Naive thymus-derived CD4-positive, alpha-beta T cell (primary cell): Measurements from ENCODE around the gene PWP1. TPM values are rescaled to one million over a fixed set of nuclear protein-coding genes. Genes with fewer than 3 reads are reported as not detected.

Experiments used
- ATAC-seq: fragments of 150-1000 bp; cut with Tn5 transposase; 2 replicates; pipeline ENCODE4 v1.10.0; 2021; ENCODE audit warnings: mild to moderate bottlenecking, moderate library complexity
- CTCF ChIA-PET: fragments of 350-600 bp; sonication (Branson Sonifier 250); formaldehyde crosslinking; loops from one replicate; lab custom pipeline; 2021; ENCODE audit warnings: antibody characterized with exemption; lab: Charles Lee
- POLR2A ChIA-PET: fragments of 350-600 bp; sonication (Branson Sonifier 250); formaldehyde crosslinking; loops from one replicate; lab custom pipeline; 2021; ENCODE audit warnings: antibody characterized with exemption, inconsistent platforms; lab: Charles Lee
- DNase-seq, 9 donors: peaks; one replicate each; pipeline versions ENCODE4 v3.0.0 to v3.0.0-alpha.2; 2020 to 2022; ENCODE audit warnings: mixed read lengths in 1 of 9
- H3K27ac ChIP-seq: one replicate; pipeline ENCODE4 v1.7.0; 2013; ENCODE audit warnings: mild to moderate bottlenecking, low read depth, low read length, moderate library complexity
- H3K27me3 ChIP-seq, 2 donors: one replicate each; pipeline ENCODE4 v1.7.0; 2013; ENCODE audit warnings: low read length in 2 of 2, mild to moderate bottlenecking in 2 of 2, moderate library complexity in 2 of 2; ENCODE audit not compliant: control insufficient read depth in 2 of 2, insufficient read depth in 2 of 2
- H3K36me3 ChIP-seq, 3 experiments: 1 replicate in 2 of 3; 2 replicates in 1 of 3; pipeline ENCODE4 v1.7.0; 2013; ENCODE audit warnings: low read length in 3 of 3, mild to moderate bottlenecking in 3 of 3, moderate library complexity in 1 of 3; ENCODE audit not compliant: insufficient read depth in 3 of 3, control insufficient read depth in 2 of 3
- H3K4me1 ChIP-seq, 2 donors: one replicate each; pipeline ENCODE4 v1.7.0; 2013; ENCODE audit warnings: low read length in 2 of 2, mild to moderate bottlenecking in 2 of 2, moderate library complexity in 1 of 2; ENCODE audit not compliant: control insufficient read depth in 2 of 2, insufficient read depth in 2 of 2
- H3K4me3 ChIP-seq: 2 replicates; pipeline ENCODE4 v1.7.0; 2013; ENCODE audit warnings: mild to moderate bottlenecking, low read length
- H3K9me3 ChIP-seq, 3 experiments: 1 replicate in 2 of 3; 2 replicates in 1 of 3; pipeline ENCODE4 v1.7.0; 2013; ENCODE audit warnings: low read length in 3 of 3; ENCODE audit not compliant: control insufficient read depth in 2 of 3
- H3K27ac Mint-ChIP-seq, 9 donors: one replicate each; pipeline ENCODE4 v1.8.0; 2020 to 2022; ENCODE audit warnings: mixed read lengths in 9 of 9, mild to moderate bottlenecking in 8 of 9, moderate library complexity in 5 of 9, inconsistent platforms in 2 of 9
- H3K27me3 Mint-ChIP-seq, 5 donors: one replicate each; pipeline ENCODE4 v1.8.0; 2021 to 2022; ENCODE audit warnings: mixed read lengths in 5 of 5, mild to moderate bottlenecking in 1 of 5
- H3K36me3 Mint-ChIP-seq, 5 donors: one replicate each; pipeline ENCODE4 v1.8.0; 2020 to 2022; ENCODE audit warnings: mixed read lengths in 5 of 5, mild to moderate bottlenecking in 3 of 5, inconsistent platforms in 1 of 5
- H3K4me1 Mint-ChIP-seq, 7 donors: one replicate each; pipeline ENCODE4 v1.8.0; 2020 to 2022; ENCODE audit warnings: mixed read lengths in 7 of 7, mild to moderate bottlenecking in 3 of 7, inconsistent platforms in 1 of 7
- H3K4me3 Mint-ChIP-seq, 10 donors: one replicate each; pipeline ENCODE4 v1.8.0; 2020 to 2022; ENCODE audit warnings: mild to moderate bottlenecking in 10 of 10, mixed read lengths in 10 of 10, moderate library complexity in 6 of 10, inconsistent platforms in 2 of 10
- H3K9me3 Mint-ChIP-seq, 11 donors: one replicate each; pipeline ENCODE4 v1.8.0; 2020 to 2022; ENCODE audit warnings: mixed read lengths in 11 of 11, mild to moderate bottlenecking in 4 of 11, inconsistent platforms in 1 of 11, moderate library complexity in 1 of 11
- intact Hi-C, 2 donors: fragments of 100-400 bp; cut with micrococcal nuclease; formaldehyde crosslinking; loops; one replicate each; pipeline ENCODE4 v1.15.1; 2023
- polyA plus RNA-seq, 2 donors: library from polyadenylated mRNA; unstranded; fragments of 300-500 nt; fragmentation: Illumina TruSeq; gene quantifications; one replicate each; pipeline ENCODE4 v1.2.3, GENCODE V29; 2021
- total RNA-seq, 6 experiments: library from RNA in 5 of 6; stranded (reverse) in 5 of 6; gene quantifications; 1 replicate in 5 of 6; 2 replicates in 1 of 6; pipeline ENCODE4 v1.2.3 and lab custom pipeline; 2021 to 2026

PWP1 gene
- total and polyA plus RNA-seq, 7 experiments from 2014 or later, result 20.9 to 65.3 (median 29.9) TPM

GRCh38 chr12:107657133-107657532 lies 28.5 kb upstream of the PWP1 start:
- H3K36me3 Mint-ChIP-seq, result peaks cover 0 to 37% (median 13%) of the 10 kb centered on the region in 5 donors
- Histone ChIP-seq H3K27me3 (no peaks in the 10 kb centered on the region), H3K9me3 (no peaks in the 10 kb centered on the region), H3K36me3 (peaks cover 0 to 10% (median 0%) of the 10 kb centered on the region in 3 experiments), H3K4me3 (no peak overlapping the region), H3K27ac (no peak overlapping the region), H3K4me1 (no peaks in the 10 kb centered on the region)
- no peak for ATAC-seq
- H3K27ac Mint-ChIP-seq, result peak overlapping the region in 1 of 9 donors; percentile 49
- POLR2A ChIA-PET, result no interaction called here
- no peak for DNase-seq
- no peak overlapping the region for H3K4me3 Mint-ChIP-seq
- CTCF ChIA-PET, result no interaction called here
- peaks cover 0 to 11% (median 2%) of the 10 kb centered on the region in 7 donors for H3K4me1 Mint-ChIP-seq
- H3K27me3 Mint-ChIP-seq, result no peaks in the 10 kb centered on the region
- intact Hi-C loops, result no loop called here
- no peaks in the 10 kb centered on the region for H3K9me3 Mint-ChIP-seq

- no peaks in the 10 kb centered on the region for H3K27me3 Mint-ChIP-seq
- H3K4me1 ChIP-seq, result no peaks in the 10 kb centered on the region
- intact Hi-C loops, result no loop called here
- POLR2A ChIA-PET, result no interaction called here
- H3K9me3 ChIP-seq, result no peaks in the 10 kb centered on the region
- no peak overlapping the region for H3K27ac Mint-ChIP-seq
- peaks cover 0 to 35% (median 13%) of the 10 kb centered on the region in 5 donors for H3K36me3 Mint-ChIP-seq
- peaks cover 0 to 16% (median 7%) of the 10 kb centered on the region in 7 donors for H3K4me1 Mint-ChIP-seq
- no peaks in the 10 kb centered on the region for H3K9me3 Mint-ChIP-seq
- no peak overlapping the region for H3K27ac ChIP-seq
- ATAC-seq (no peak), DNase-seq (no peak)
- CTCF ChIA-PET, result no interaction called here
- H3K4me3 ChIP-seq, result no peak overlapping the region
- no peaks in the 10 kb centered on the region for H3K27me3 ChIP-seq
- H3K4me3 Mint-ChIP-seq, result no peak overlapping the region
- peaks cover 0 to 10% (median 0%) of the 10 kb centered on the region in 3 experiments for H3K36me3 ChIP-seq
Measured at GRCh38 chr12:107657621-107658020, 28.0 kb upstream of the PWP1 start.

DNA sequence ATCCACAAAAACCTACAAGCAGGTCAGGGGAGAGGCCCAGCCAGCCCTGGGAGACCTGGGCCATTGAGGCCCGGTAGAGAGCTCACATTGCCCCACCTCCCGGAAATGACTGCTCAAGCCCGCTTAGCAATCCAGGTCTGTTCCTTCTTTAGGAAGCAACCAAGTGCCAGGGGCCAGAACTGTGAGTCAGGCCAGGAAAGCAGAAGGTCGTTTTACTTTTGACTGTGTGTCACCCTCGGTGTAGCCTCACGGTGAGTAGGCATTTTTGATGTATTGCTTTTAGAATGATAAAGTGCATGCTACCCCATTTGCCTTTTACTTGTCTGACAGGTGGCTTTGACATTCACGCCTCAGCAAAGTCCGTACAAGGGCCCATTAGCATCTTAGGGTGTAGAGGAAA lies 25.4 kb upstream of the PWP1 start:
- H3K36me3 Mint-ChIP-seq, result peaks cover 0 to 35% (median 9%) of the 10 kb centered on the region in 5 donors
- H3K27me3 Mint-ChIP-seq, result no peaks in the 10 kb centered on the region
- Histone ChIP-seq H3K36me3 (peaks cover 0 to 10% (median 0%) of the 10 kb centered on the region in 3 experiments), H3K4me3 (no peak overlapping the region), H3K27ac (no peak overlapping the region), H3K27me3 (no peaks in the 10 kb centered on the region), H3K9me3 (no peaks in the 10 kb centered on the region), H3K4me1 (no peaks in the 10 kb centered on the region)
- intact Hi-C loops, result no loop called here
- peak; percentile 72 for ATAC-seq
- no peak for DNase-seq
- ChIA-PET POLR2A (no interaction called here), CTCF (no interaction called here)
- no peak overlapping the region for H3K27ac Mint-ChIP-seq
- peaks cover 10 to 22% (median 16%) of the 10 kb centered on the region in 7 donors for H3K4me1 Mint-ChIP-seq
- no peak overlapping the region for H3K4me3 Mint-ChIP-seq
- H3K9me3 Mint-ChIP-seq, result no peaks in the 10 kb centered on the region

GRCh38 chr12:107660861-107661415 lies 24.7 kb upstream of the PWP1 start:
- peaks cover 0 to 35% (median 9%) of the 10 kb centered on the region in 5 donors for H3K36me3 Mint-ChIP-seq
- no peak for DNase-seq
- Histone ChIP-seq H3K4me3 (no peak overlapping the region), H3K9me3 (no peaks in the 10 kb centered on the region), H3K4me1 (no peaks in the 10 kb centered on the region), H3K27me3 (no peaks in the 10 kb centered on the region), H3K27ac (no peak overlapping the region), H3K36me3 (peaks cover 0 to 10% (median 0%) of the 10 kb centered on the region in 3 experiments)
- peaks cover 10 to 22% (median 16%) of the 10 kb centered on the region in 7 donors for H3K4me1 Mint-ChIP-seq
- intact Hi-C loops, result no loop called here
- ATAC-seq, result no peak
- peaks cover 0 to 4% (median 0%) of the 10 kb centered on the region in 5 donors for H3K27me3 Mint-ChIP-seq
- POLR2A ChIA-PET, result no interaction called here
- H3K9me3 Mint-ChIP-seq, result no peaks in the 10 kb centered on the region
- CTCF ChIA-PET, result no interaction called here
- H3K27ac Mint-ChIP-seq, result peak overlapping the region in 1 of 9 donors; percentile 6
- no peak overlapping the region for H3K4me3 Mint-ChIP-seq

DNA sequence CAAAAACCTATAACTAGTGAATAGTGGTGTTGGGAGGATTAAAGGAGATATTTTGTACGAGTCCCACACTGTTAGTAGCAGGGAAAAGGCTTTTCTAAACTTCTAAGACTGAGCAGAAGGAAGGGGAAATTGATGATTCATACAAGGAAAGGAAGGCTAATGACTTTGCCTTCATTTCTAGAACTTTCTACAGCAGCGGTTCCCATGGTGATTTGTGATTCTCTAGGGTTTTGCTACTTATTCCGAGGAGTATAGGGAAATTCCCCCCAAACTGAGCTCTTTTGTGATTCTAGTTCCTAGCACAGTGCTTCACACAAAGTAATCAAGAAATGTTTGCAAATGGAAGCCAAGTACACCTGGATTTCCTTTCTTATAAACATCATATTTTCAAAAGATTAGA lies 23.8 kb upstream of the PWP1 start:
- H3K9me3 Mint-ChIP-seq, result no peaks in the 10 kb centered on the region
- Histone ChIP-seq H3K36me3 (peaks cover 0 to 10% (median 0%) of the 10 kb centered on the region in 3 experiments), H3K9me3 (no peaks in the 10 kb centered on the region), H3K4me3 (no peak overlapping the region), H3K4me1 (no peaks in the 10 kb centered on the region), H3K27ac (no peak overlapping the region), H3K27me3 (no peaks in the 10 kb centered on the region)
- H3K4me1 Mint-ChIP-seq, result peaks cover 10 to 22% (median 16%) of the 10 kb centered on the region in 7 donors
- H3K27me3 Mint-ChIP-seq, result peaks cover 0 to 7% (median 0%) of the 10 kb centered on the region in 5 donors
- ATAC-seq (no peak), DNase-seq (no peak)
- H3K36me3 Mint-ChIP-seq, result peaks cover 0 to 35% (median 9%) of the 10 kb centered on the region in 5 donors
- ChIA-PET CTCF (no interaction called here), POLR2A (no interaction called here)
- intact Hi-C loops, result no loop called here
- no peak overlapping the region for H3K27ac Mint-ChIP-seq
- H3K4me3 Mint-ChIP-seq, result no peak overlapping the region

- H3K27ac Mint-ChIP-seq, result peak overlapping the region in 5 of 9 donors; percentile 12 to 80 (median 76)
- intact Hi-C loops, result no loop called here
- DNase-seq (no peak), ATAC-seq (no peak)
- Histone ChIP-seq H3K36me3 (peaks cover 0 to 5% (median 0%) of the 10 kb centered on the region in 3 experiments), H3K4me1 (no peaks in the 10 kb centered on the region), H3K4me3 (no peak overlapping the region), H3K27ac (no peak overlapping the region), H3K9me3 (no peaks in the 10 kb centered on the region), H3K27me3 (no peaks in the 10 kb centered on the region)
- no peaks in the 10 kb centered on the region for H3K9me3 Mint-ChIP-seq
- H3K36me3 Mint-ChIP-seq, result peaks cover 0 to 29% (median 6%) of the 10 kb centered on the region in 5 donors
- H3K4me3 Mint-ChIP-seq, result peak overlapping the region in 2 of 10 donors; percentile 1 to 17
- H3K4me1 Mint-ChIP-seq, result peaks cover 10 to 22% (median 16%) of the 10 kb centered on the region in 7 donors
- CTCF ChIA-PET, result no interaction called here
- POLR2A ChIA-PET, result no interaction called here
- peaks cover 0 to 10% (median 2%) of the 10 kb centered on the region in 5 donors for H3K27me3 Mint-ChIP-seq
Measured at GRCh38 chr12:107662484-107662883, 23.1 kb upstream of the PWP1 start.

- Histone ChIP-seq H3K27ac (no peak overlapping the region), H3K27me3 (no peaks in the 10 kb centered on the region), H3K4me1 (no peaks in the 10 kb centered on the region), H3K9me3 (no peaks in the 10 kb centered on the region), H3K4me3 (no peak overlapping the region), H3K36me3 (no peaks in the 10 kb centered on the region)
- H3K27me3 Mint-ChIP-seq, result peaks cover 0 to 15% (median 10%) of the 10 kb centered on the region in 5 donors
- H3K4me1 Mint-ChIP-seq, result peaks cover 10 to 22% (median 16%) of the 10 kb centered on the region in 7 donors
- ChIA-PET POLR2A (no interaction called here), CTCF (no interaction called here)
- peak overlapping the region in 8 of 9 donors; percentile 23 to 92 (median 75) for H3K27ac Mint-ChIP-seq
- H3K4me3 Mint-ChIP-seq, result peak overlapping the region in 5 of 10 donors; percentile 1 to 48 (median 8)
- intact Hi-C loops, result no loop called here
- ATAC-seq (peak; percentile 67), DNase-seq (peak in 3 of 9 donors; percentile 10 to 21 (median 18))
- H3K9me3 Mint-ChIP-seq, result no peaks in the 10 kb centered on the region
- peaks cover 0 to 23% (median 6%) of the 10 kb centered on the region in 5 donors for H3K36me3 Mint-ChIP-seq
Measured at GRCh38 chr12:107663277-107663676, 22.3 kb upstream of the PWP1 start.
